GOT3 (cell line): ENCODE measurements around the gene NDRG2.
"Not testable (repeated sequence)": the region's sequence is repeated elsewhere in the genome, so short reads cannot be mapped to it uniquely, and the experiment has no call there.

Experiments
- DNase-seq: peaks from one replicate; lab custom pipeline; 2025; ENCODE audit warnings: mixed read lengths; lab: John Stamatoyannopoulos, UW

NDRG2 gene

GRCh38 chr14:21003788-21004346 lies 21.0 kb downstream of the NDRG2 start:
- no peak for DNase-seq

GRCh38 chr14:21001218-21001617 lies 23.6 kb downstream of the NDRG2 start:
- no peak for DNase-seq

- DNase-seq = no peak
Measured at GRCh38 chr14:20999591-20999990, 25.3 kb downstream of the NDRG2 start.

- no peak for DNase-seq
Measured at GRCh38 chr14:20998674-20999366, 26.0 kb downstream of the NDRG2 start, which contains the start of gene SLC39A2. SLC39A2 (plus strand) TSS chr14:20999293; CDS start chr14:20999447, 154 bp downstream.

GRCh38 chr14:20998139-20998538 lies 26.7 kb downstream of the NDRG2 start:
- DNase-seq = no peak

GRCh38 chr14:20997564-20997963 lies 27.3 kb downstream of the NDRG2 start:
- DNase-seq = no peak

- no peak for DNase-seq
Measured at GRCh38 chr14:20997115-20997514, 27.7 kb downstream of the NDRG2 start.

GRCh38 chr14:20996521-20996920 lies 28.3 kb downstream of the NDRG2 start:
- DNase-seq = no peak

- DNase-seq = peak; percentile 40
Measured at GRCh38 chr14:20989787-20990600, 34.9 kb downstream of the NDRG2 start, which contains the start of gene METTL17. METTL17 (plus strand) TSS chr14:20989980; CDS start chr14:20990003, 23 bp downstream.

- DNase-seq = no peak
Measured at GRCh38 chr14:20989471-20989786, 35.4 kb downstream of the NDRG2 start.

GRCh38 chr14:20988717-20989470 lies 36.0 kb downstream of the NDRG2 start:
- DNase-seq = no peak

- no peak for DNase-seq
Measured at GRCh38 chr14:20986811-20987210, 38.0 kb downstream of the NDRG2 start.

- not testable (repeated sequence) for DNase-seq
Measured at GRCh38 chr14:20985650-20986049, 39.2 kb downstream of the NDRG2 start.

- DNase-seq = no peak
Measured at GRCh38 chr14:20982646-20983369, 42.1 kb downstream of the NDRG2 start.

GRCh38 chr14:20980906-20981305 lies 44.0 kb downstream of the NDRG2 start:
- no peak for DNase-seq

- no peak for DNase-seq
Measured at GRCh38 chr14:20978687-20979086, 46.2 kb downstream of the NDRG2 start.

GRCh38 chr14:20976291-20976690 lies 48.6 kb downstream of the NDRG2 start:
- DNase-seq = no peak

GRCh38 chr14:20973501-20973900 lies 51.4 kb downstream of the NDRG2 start:
- no peak for DNase-seq

- DNase-seq = no peak
Measured at GRCh38 chr14:20971705-20972021, 53.2 kb downstream of the NDRG2 start.

- DNase-seq = peak; percentile 27
Measured at GRCh38 chr14:20970983-20971704, 53.7 kb downstream of the NDRG2 start.

- no peak for DNase-seq
Measured at GRCh38 chr14:20970647-20970982, 54.2 kb downstream of the NDRG2 start.
